Measurements from ENCODE around the gene TOMM20. TPM values are rescaled to one million over a fixed set of nuclear protein-coding genes. Genes with fewer than 3 reads are reported as not detected.
A peak's percentile ranks its signal among the peaks of the same experiment; 100 is the strongest.
"Not testable (repeated sequence)": the region's sequence is repeated elsewhere in the genome, so short reads cannot be mapped to it uniquely, and the experiment has no call there.

Gene TOMM20
- total RNA-seq, 1 experiment from 2014 or later = 74.9 TPM

DNA sequence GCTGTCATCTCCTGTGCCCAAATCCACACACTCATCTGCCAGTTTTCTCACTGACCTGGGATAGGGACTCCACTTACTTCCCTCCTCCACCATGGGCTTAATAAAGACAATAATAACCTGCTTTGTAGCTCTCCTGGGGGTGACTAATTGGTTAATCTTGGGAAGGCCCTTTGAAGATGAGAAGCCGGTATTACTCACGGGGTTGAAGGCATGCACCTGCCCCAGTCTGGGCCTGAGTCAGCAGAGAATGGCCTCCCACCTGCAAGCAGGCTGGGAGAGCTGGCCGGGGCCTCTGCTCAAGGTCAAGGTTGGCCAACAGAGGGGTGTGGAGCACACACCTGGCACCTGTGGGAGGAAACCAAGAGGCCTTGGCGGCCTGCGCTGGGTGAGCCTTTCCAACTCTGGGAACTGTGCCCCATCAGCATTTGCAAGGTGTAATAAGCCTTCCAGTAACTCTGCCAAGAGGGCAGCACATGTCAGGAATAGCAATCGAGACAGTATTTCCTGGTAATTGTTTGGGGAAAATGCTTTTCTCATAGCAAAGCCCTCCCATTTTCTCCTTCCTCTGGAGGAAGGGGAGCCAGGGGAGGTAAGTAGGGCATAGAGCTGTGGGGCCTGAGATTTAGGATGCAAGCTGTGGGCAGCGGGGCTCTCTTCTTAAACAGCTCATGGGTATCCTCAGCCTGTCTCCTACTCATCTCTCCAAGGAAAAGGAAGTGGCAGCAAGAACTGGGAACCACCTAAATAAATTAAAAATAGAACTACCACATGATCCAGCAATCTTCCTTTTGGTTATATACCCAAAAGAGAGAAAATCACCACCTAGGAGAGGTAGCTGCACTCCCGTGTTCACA, 49.0 kb downstream of the TOMM20 start:
- peak; percentile 45 for DNase-seq (ENCODE audit: low read depth)

DNA sequence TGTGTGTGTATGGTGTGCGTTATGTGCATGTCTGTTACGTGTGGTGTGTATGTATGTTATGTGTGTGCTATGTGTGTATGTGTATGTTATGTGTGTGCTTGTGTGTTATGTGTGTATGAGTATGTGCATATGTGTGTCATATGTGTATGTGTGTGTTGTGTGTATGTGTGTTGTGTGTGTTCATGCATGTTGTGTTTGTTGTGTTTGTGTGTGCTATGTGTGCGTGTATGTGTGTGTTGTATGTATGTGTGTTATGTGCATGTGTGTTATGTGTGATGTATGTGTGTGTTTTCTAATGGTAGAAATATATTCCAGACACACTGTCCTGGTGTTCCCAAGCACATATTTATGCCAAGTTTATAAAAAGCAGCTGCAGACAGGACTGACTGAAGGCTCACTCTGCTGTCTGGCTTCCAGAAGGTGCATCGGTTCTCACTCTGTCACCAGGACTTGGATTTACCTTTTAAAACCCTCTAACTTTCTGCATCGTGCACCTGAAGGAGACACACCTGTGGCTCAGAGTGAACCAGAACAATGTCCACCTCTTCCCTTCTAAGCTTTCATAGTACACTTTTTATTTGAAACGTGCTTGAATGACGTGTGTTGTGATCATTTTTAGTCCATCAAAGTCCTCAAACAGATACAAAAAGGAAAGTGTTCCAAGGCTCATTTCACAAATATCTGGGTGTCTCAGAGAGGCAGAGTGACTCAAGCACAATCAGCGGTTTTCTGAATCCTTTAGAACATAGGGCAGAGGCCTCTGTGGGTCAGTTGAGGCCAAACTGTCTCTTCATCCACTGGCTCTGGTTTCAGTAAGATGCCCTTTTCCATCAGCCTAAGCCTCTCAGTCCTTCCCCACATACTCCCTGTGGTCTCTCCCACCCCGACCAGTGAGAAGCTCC, 49.9 kb downstream of the TOMM20 start:
- peak; percentile 58 for DNase-seq (ENCODE audit: low read depth)

DNA sequence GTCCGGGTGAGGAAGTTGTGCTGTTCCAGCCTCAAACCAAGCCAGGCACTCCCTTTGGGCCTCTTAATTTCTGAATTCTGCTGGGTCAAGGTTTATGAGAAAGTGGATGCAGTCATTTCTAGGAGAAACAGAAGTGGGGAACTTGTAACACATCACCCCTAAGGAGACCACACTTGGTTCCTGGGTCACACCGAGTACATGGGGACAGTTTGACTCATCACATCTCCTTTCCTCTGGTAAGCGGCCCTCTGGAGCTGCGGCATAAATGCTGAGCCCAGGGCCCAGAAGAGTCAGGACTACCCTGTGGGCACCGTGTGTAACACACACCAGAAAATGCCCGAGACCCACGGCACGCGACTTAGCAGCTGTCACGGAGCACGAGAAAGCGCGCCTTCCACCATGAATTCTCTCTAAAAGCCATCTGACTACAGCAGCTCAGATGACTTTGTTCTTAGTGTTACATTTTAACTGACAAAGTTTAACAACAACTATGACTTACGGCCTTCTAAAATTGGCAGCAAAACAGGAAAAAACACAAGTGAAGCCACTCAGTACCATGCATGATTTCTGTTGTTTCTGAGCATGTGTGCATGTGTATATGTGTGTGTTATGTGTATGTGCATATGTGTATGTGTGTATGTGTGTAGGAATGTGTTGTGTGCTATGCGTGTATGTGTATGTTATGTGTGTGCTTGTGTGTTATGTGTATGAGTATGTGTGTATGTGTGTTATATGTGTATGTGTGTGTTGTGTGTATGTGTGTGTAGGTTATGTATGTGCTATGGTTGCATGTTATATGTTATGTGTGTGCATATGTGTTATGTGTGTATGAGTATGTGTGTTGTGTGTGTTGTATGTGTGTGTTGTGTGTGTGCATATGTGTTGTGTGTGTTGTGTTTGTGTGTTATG, 50.8 kb downstream of the TOMM20 start:
- DNase-seq (ENCODE audit: low read depth) = no peak

DNA sequence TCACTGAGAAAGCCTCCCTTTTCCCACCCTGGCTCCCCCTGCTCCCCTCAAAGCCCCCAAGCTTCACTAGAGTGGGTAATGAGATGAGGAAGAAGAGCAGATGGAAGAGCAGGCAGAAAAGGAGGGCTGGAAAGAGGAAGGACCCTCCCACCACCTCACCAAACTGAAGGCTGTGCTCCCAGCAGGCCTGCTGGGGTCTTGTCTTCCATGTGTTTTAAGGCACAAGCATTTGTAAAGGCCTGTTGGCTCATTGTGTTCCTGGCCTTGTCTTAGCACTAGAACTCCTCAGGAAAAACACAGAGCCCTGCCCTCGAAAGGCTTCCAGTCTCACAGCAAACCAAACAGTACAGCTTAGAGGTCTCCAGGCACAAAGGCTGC, 51.5 kb downstream of the TOMM20 start:
- no peak for DNase-seq (ENCODE audit: low read depth)

DNA sequence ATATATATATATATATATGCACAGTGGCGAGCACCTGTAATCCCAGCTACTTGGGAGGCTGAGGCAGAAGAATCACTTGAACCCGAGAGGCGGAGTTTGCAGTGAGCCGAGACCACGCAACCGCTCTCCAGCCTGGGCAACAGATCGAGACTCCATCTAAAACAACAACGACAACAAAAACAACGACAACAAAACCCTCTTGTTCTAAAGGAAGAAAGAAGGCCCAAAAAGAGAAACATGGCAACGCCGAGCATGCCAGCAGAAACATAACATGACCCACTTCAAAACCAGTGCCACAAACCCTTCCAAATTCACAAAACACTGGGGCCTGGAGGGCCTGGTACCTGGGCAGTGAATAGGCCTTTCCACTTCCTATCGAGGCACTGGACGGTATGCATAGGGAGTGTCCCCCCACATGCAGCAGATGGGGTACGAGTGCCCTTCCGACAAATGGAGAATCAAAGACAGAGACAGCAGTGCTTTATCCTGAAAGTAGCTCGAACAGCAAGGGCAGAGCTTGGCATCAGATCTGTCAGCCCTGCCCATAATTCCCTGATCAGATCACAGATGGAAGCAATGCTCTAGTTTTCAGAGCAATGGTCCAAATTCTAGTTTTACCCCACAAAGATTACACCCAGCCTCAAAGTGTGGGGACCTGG, 52.0 kb downstream of the TOMM20 start:
- DNase-seq (ENCODE audit: low read depth) = no peak

DNA sequence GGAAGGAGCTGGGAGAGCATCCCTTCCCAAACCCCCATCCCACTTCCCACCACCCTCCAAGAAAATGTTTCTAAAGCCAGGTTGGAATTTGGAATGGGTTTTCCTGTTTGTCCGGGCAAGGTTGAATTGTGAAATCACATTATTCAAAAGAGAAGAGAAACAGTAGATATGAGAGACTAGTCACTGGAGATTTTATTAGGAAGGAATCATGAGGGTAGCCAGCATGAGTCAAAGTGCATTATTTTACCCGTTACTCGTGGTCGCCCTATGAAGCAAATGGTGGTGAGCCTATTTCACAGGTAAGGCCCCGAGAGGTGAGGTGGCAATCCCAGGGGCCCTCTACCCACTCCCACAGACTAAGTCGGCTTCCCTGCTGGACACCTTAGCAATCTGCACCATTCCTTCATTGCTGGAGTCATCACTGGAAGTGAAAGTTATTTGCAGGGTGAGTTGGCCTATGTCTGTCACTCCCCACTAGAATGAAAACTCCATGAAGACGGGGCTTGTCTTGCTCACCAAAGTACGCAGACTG, 52.8 kb downstream of the TOMM20 start:
- no peak for DNase-seq (ENCODE audit: low read depth)

DNA sequence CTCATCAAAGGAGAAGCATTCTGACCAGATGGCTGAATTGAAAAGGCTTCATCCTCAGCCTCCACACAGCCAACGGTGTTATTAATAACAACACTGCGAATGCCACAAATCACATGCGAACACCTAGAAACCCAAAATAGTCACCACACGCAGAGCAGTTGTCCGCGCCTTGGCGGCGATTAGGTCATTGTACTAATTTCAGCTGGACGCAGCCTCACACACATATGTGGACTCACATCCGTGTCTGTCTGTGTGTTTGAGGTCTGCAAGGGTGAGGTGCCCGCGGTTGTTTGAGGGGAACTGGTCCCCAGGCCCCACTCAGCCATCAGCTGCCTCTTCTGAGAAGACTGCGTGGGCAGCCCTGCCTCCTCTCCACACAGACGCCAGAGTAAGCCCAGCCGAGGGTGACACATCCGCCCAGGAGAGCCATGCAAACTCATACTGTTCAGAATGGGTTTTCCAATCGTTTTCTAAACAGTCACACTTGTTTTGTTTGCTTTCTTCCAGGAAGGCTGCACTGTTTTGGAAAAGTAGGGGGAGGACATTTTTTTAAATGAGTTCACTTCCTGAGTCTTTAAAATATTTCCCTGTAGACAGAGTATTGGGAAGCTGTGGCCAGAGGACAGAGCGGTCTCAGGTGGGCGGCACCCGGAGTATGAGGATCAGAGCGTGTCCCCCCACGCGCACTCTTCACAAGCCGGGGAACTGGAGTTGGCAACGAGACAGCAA, 53.4 kb downstream of the TOMM20 start:
- DNase-seq (ENCODE audit: low read depth) = peak; percentile 84

DNA sequence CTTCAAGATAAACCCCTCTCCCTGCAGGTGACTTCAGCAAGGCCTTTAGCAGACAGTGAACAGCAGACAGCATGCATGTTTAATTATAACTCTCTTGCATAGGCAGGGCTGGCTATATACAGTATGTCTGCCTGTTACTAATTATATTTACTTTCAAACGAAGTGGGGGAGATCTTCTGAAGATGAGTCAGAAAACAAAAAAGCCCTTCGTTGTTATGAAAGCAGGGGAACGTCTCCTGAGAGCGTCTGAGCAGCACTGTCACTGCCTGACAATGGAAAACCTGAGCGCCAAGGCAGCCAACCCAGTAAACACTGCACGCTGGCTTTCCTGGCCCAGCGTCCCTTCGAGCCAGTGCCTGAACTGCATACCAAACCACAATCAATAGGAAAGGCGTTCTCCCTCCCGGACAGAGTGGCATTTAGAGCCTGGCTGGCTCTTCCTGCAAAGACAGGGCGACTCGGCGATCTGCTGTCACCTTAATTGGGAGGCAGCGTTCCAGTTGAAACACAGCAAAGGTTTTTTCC, 54.1 kb downstream of the TOMM20 start:
- peak; percentile 88 for DNase-seq (ENCODE audit: low read depth)

DNA sequence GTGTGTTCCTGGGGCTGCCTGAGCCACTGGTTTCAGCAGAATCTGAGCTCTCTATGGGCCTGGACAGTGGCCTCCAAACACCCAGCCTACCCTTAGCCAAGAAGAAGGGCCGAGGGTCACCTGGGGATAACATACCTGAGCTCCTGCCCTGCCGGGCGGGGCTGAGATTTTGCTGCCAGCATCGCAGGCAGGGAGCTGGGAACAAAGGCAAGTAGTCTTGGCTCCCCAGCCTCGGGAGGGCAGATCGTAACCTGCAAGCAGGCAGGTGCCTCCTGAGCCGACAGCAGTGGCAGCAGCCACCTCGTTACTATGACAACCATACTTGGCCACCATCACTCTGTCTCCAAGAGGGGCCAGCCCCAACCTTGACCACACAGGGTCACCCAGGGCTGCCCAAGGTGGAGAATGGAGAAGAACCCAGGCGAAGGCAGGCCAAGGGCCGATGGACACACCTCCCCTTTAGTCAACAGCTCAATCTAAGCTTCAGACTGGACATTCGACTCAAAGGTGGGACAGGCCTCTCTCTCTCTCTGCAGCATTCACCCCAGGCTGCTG, 54.6 kb downstream of the TOMM20 start:
- no peak for DNase-seq (ENCODE audit: low read depth)

DNA sequence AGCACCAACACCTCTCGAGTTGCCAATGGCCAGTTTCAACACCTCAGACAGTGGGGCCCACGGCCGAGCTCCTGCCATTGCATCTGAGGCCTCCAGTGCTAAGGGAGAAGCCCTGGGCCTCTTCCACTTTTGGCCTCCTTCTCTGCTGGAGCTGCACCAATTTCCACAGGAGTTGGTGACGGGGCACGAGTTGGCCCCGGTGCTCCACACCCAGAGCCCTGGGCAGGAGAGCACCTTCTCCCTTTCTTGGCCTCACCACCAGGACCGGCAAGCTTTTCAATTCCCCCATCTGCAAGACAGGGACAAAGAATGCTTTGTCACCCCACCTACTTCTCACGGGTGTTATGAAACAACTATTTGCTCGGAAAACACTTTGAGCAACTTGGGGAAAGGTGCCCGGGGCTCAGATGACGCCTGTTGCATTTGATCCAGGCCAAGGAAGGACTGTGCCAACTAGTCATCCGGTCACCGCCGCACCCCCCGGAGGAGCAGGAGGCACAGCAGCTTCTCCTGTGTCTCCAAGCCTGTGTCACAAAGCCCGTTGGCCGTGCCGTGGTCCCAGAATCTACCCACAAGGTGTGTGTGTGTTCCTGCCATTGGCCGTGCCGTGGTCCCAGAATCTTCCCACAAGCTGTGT, 55.2 kb downstream of the TOMM20 start:
- peak; percentile 89 for DNase-seq (ENCODE audit: low read depth)

DNA sequence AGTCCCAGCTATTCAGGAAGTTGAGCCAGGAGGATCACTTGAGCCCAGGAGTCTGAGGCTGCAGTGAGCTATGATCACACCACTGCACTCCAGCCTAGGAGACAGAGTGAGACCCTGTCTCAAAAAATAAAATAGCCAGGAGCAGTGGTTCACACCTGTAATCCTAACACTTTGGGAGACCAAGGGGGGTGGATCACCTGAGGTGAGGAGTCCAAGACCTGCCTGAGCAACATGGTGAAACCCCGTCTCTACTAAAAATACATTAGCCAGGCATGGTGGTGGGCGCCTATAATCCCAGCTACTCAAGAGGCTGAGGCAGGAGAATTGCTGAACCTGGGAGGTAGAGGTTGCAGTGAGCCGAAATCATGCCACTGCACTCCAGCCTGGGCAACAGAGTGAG, 56.1 kb downstream of the TOMM20 start:
- not testable (repeated sequence) for DNase-seq (ENCODE audit: low read depth)

DNA sequence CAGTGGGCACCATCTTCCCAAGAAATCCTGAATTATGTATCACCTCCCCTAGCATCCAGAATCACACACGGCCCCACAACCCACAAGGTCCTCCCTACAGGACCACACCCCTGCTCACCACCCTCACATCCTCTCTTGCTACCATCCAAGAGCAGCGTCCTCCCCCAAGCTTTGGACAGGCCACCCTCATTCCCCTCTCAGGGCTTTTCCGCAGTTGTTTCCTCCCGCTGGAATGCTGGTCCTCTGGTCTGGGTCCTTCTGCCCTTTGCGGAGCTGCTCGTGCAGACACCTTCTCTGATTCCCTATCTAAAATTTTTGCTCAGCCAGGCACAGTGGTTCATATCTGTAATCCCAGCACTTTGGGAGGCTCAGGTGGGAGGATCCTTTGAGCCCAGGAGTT, 56.5 kb downstream of the TOMM20 start:
- DNase-seq (ENCODE audit: low read depth) = no peak

DNA sequence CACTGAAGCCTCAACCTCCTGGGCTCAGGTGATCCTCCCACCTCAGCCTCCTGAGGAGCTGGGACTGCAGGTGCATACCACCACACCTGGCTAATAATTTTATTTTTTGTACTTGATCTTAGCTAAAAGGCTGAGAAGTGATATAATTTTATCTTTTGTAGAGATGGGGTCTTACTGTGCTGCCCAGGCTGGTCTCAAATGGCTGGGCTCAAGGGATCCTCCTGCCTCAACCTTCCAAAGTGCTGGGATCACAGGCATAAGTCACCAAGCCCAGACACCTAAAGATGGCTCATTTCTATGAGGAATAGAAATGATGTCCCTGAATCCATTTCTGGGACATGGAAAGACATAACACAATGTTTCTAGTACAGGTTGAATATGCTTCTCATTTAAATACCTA, 57.8 kb downstream of the TOMM20 start:
- DNase-seq (ENCODE audit: low read depth) = no peak

DNA sequence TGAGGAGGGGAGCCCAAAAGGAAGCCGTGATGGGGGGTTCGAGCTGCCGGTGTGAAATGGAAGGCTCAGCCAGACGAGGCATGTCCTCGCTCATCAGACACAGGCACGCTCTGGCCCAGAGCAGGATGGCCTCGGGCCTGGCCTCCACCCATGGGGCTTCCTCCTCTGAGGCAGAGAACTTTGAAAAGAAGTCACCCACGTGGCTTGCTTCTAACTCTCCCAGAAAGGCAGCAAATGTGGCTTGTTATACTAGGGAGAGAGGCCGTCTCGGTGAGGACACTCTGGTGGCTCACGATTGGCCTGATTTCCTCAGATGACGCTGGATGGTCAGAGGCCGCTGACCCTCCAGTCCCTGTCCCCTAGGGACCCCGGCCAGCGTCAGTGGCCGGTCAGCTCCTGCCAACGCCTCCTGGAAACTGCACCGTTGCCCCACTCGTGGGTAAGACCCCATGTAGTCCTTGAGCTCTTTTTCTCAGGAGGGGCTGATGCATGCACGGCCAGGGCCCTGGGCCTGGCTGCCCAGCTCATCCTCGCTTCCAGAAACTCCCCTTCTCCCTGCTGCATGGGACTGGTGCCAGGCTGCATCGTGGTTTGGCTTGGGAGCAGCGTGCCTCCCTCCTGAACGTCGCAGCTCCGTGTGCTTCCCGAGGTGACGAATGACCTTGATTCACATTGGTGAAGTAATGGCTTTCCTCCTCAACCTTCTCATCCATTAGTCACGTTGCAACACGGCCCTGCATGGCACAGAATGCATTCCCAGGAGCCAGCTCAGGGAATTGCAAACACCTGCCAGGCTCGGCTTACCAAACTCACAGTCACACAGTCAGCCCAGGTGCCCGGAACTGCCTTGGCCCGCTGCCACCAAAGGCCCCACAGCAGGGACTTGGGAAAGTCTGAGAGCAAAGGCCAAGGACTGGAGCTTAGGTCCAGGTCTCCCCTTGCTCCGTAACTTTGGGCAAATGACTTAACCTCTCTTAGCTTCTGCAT, 58.8 kb downstream of the TOMM20 start:
- DNase-seq (ENCODE audit: low read depth) = peak; percentile 97

DNA sequence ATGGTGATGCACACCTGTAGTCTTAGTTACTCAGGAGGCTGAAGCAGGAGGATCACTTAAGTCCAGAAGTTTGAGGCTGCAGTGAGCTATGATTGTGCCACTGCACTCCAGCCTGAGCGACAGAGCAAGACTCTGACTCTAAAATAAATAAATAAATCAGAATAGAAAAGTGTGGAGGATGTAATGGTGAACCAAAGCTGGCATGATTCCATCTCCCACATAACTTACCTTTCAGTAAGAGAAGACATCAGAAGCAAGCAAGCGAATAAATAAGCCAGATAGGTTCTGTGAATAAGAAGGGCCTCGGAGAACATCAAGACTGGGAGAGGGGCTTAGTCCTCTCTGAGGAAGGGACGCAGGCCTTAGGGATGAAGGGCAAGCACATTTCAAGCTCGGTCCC, 59.5 kb downstream of the TOMM20 start:
- no peak for DNase-seq (ENCODE audit: low read depth)

DNA sequence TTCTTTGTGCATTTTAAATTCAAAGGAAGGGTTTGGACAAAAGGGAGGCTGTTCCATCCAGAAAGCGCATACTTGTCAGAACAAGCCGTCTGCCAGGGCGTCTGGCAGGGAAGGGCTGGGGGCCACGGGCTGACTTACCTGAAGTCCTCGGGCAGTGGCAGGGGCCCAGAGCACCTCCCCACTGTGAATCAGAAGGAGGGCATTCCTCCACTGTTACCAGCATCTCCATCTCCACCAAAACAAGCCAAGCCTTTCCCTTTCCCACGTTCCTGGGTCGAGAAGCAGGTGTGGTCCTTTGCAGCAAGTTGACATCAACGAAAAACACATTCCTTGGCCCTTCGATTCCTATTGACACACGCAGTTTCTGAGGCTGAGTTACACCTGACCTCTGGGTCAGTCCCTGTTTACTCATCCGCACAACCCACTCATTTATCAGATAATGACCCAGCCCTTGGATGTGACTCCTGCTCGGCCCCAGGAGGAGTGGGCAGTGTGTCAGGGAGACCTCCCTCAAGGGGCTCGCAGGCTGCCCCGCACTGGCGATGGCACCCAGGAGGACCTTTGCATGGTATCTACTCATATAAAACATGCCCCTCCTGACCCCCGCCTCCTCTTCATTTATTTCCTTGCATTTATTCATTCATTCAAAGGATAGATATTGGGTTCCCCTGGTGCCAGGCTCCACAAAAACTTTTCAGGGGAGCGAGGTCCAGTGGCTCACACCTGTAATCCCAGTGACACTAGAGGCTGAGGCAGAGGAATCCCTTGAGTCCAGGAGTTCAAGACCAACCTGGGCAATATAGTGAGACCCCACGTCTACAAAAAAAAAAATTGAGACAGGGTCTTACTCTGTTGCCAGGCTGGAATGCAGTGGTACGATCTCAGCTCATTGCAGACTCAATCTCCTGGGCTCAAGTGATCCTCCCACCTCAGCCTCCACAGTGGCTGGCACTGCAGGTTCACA, 60.2 kb downstream of the TOMM20 start:
- DNase-seq (ENCODE audit: low read depth) = peak; percentile 77

Data from RPMI7951 (cell line).